Tibial nerve (tissue), 4 donors: ENCODE measurements around the gene HRH2.

ENCODE experiments used
- EP300 ChIP-seq, 2 donors: sonication (generic); formaldehyde crosslinking; IDR thresholded peaks; one replicate each; pipeline ENCODE4 v1.6.1; 2017; ENCODE audit warnings: antibody characterized with exemption in 2 of 2, mild to moderate bottlenecking in 1 of 2
- POLR2A ChIP-seq, 2 donors: fragments of 450-650 bp; IDR thresholded peaks; one replicate each; pipeline ENCODE4 v1.6.1; 2017; ENCODE audit warnings: antibody characterized with exemption in 2 of 2, mild to moderate bottlenecking in 2 of 2, moderate library complexity in 2 of 2
- TF ChIP-seq, protein P1 (sequence below), 5 experiments: fragments of 200-600 bp in 3 of 5; fragments of 450-650 bp in 2 of 5; sonication (generic) in 3 of 5; IDR thresholded peaks; one replicate each; pipeline ENCODE4 v1.5.1; 2016 to 2019; ENCODE audit warnings: antibody characterized with exemption in 5 of 5, mild to moderate bottlenecking in 3 of 5, moderate library complexity in 2 of 5

DNA sequence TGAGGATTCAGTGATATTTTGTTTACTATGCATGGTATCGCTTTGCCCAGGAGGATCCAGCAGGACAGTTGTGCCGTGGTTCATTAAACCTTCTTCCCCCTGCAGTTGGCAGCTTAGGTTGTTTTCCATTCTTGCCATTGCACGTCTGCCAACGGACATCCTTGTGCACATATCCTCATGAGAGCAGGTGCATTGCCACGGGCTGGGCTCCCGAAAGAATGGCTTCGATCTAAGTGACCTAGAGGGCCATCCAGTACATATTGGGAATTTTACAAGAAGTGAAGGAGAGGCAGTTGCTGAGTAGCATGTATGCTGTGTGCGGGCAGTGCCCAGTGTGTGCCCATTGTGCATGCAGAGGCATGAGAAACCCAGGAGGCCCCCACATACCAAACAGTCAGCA is 22.1 kb downstream of the HRH2 start:
- TF ChIP-seq, protein P1, sequence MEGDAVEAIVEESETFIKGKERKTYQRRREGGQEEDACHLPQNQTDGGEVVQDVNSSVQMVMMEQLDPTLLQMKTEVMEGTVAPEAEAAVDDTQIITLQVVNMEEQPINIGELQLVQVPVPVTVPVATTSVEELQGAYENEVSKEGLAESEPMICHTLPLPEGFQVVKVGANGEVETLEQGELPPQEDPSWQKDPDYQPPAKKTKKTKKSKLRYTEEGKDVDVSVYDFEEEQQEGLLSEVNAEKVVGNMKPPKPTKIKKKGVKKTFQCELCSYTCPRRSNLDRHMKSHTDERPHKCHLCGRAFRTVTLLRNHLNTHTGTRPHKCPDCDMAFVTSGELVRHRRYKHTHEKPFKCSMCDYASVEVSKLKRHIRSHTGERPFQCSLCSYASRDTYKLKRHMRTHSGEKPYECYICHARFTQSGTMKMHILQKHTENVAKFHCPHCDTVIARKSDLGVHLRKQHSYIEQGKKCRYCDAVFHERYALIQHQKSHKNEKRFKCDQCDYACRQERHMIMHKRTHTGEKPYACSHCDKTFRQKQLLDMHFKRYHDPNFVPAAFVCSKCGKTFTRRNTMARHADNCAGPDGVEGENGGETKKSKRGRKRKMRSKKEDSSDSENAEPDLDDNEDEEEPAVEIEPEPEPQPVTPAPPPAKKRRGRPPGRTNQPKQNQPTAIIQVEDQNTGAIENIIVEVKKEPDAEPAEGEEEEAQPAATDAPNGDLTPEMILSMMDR (IDR thresholded peaks at IDR 0.05), result no peak
- TF ChIP-seq POLR2A (IDR thresholded peaks at IDR 0.05) (no peak), EP300 (IDR thresholded peaks at IDR 0.05) (no peak)
